ENCODE results near the gene MTG2.

MTG2 gene

DNA sequence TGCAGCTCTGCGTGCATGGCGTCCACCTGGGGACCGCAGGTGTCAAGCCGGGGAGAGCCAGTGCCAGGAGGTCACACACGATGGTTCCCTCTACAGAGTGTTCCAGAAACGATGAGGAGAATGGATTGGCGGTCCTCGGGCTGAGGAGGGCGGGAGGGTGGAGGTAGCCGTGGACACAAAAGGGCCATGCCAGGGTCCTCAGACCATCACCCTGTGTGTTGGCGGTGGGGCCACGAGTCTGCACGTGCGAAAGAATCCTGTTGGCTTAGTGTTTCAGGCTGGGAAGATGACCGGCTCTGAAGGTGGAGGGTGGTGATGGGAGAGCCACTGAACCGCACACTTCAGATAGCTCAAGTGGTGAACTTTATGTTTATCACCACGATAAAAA lies 23.6 kb downstream of the MTG2 start:
- DNase-seq (ENCODE audit: low spot score) = no peak

- no peak for DNase-seq (ENCODE audit: low spot score)
These were observed 25.4 kb downstream of the MTG2 start for GRCh38 chr20:62208061-62208794.

DNA sequence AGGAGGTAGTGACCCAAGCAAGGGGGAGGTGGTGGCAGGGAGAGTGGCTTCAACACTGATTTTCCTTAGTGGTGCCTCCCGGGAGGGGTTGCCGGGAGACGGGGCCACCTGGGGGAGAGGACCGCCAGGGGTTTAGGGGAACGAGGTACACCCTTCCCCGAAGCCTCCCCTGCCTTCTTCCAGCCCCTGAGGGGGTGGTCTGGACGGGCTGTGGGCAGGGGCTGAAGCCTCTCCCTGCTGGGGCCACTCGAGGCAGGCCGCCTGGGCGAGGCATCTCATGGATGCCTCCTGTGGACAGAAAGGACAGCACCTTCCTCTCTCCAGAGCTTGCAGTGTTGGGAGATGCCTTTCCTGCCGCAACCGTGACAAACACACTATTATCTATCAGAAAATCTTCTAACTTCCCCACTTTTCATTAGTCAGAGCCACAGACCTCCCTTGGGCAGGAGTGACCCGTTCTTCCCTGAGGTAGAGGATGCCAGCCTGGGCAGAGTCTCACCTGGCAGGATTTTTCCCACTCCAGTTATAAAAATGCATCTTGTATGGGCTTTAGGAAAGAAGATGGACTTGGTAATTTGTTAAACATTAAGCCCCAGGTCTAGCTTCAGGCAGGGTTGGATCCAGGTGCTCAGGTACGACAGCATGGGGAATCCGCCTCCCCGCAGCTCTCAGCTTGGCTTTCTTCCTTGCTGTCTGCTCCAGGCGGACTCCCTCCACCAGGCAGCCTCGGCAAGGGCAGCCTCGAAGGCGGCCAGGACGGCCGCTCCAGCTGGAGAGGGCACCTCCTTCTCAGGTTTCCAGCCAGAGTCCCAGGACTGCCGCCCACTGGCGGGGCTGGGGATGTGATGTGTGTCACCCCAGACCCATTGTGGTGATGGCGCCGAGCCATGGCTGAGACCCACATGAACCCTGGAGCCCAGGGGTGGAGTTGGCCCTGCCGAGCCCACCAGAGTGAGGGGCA lies 26.2 kb downstream of the MTG2 start:
- DNase-seq (ENCODE audit: low spot score) = no peak

- no peak for DNase-seq (ENCODE audit: low spot score)
These were observed 27.1 kb downstream of the MTG2 start for GRCh38 chr20:62209850-62210495.

DNA sequence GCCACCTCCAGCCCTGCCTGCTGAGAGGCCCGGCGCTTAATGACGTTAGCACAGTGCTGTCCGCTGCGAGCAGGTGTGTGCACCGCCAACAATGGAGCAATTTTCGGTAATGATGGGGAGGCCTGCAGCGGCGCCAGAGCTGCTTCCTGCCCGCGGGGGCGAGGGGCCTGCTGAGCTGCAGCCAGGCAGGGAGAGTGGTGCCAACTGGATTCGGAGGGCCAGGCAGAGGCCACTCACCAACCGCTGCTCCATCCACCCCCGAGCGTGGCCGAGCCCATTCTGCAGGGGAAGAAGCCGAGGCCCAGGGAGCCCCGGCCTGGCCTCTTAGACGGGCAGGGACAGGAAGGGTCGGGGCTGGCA lies 27.6 kb downstream of the MTG2 start:
- no peak for DNase-seq (ENCODE audit: low spot score)

DNA sequence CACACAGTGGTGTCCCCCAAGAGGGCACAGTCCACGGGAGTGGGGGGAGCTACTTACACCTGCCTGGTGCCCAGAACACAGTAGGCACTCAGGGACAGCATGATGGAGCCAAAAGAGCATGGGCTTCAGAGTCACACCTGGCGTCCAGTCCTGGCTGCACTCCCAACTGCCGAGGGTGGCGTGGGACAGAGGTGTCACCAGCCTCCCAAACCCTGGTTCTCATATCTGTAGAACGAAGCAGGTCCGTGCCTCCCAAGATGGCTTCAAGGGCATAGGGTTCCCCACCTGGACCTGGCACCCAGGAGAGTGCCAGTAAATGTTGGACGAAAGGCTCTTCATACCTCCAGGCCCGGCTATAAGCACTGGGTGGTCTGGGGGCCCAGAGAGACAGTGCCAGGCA lies 28.4 kb downstream of the MTG2 start:
- no peak for DNase-seq (ENCODE audit: low spot score)

GRCh38 chr20:62211769-62212288 lies 29.0 kb downstream of the MTG2 start:
- DNase-seq (ENCODE audit: low spot score) = no peak

DNA sequence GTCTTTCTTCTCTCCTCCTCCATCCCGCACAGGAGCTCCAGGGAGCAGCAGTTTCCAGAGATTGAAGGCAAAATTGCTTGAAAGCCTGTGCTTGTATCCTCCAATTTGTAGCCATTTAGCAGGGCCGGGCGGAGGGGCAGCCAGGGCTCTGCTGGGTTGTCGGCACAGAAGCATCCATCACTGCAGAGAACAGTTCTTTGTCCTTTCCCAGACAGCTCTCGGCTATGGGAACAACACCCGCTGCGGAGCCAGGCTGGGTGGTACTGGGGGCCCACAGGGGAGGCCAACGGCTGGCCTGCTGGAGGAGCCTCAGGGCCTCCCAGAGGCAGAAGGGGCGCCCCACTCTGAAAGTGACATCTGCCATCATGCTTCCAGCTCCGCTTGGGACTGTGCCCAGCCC lies 29.5 kb downstream of the MTG2 start:
- DNase-seq (ENCODE audit: low spot score) = no peak

GRCh38 chr20:62214067-62214466 lies 31.2 kb downstream of the MTG2 start:
- no peak for DNase-seq (ENCODE audit: low spot score)

DNA sequence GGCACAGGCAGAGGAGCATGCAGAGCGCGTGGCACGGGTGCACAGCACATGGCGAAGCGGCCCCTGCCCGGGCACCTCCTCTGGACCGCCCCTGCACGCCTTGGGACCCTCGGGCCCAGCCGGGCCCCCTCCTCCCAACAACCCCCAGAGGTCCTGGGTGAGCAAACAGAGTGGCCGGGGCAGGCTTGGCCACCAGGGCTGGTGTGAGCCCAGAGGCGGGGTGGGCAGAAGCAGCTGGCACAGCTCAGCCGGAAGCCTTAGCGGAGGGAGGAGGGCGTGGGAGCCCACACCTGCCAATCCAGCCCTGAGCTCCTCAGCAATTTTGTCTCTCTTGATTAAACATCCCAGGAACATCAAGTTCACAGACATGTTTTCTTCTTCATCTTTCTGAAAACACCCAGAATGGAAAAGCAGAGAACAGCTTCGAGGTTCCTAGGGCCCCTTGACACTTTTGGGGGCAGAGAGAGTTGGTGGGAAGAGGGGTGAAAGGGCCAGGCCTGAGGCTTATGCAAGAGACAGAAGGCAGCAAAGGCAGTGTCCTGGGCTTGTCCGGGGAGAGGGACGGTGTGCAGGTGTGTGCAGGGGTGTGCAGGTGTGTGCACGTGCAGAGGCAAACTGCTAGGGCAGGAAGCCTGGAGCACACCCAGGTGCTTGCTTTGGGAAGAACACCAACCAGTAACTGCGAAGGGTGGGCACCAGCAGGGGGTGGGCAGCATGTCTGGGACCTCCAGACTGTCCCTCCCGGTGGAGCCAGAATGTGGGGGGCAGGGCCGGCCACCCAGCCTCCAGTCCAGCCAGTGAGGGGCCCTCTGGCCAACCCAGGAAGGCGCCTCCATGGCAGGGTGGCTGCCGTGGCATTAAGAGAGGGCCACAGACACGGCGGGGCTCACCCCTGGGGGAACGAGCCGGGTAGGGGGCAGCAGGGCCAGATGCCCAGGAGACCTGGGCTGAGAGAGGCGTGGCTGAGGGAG lies 32.5 kb downstream of the MTG2 start:
- no peak for DNase-seq (ENCODE audit: low spot score)

DNA sequence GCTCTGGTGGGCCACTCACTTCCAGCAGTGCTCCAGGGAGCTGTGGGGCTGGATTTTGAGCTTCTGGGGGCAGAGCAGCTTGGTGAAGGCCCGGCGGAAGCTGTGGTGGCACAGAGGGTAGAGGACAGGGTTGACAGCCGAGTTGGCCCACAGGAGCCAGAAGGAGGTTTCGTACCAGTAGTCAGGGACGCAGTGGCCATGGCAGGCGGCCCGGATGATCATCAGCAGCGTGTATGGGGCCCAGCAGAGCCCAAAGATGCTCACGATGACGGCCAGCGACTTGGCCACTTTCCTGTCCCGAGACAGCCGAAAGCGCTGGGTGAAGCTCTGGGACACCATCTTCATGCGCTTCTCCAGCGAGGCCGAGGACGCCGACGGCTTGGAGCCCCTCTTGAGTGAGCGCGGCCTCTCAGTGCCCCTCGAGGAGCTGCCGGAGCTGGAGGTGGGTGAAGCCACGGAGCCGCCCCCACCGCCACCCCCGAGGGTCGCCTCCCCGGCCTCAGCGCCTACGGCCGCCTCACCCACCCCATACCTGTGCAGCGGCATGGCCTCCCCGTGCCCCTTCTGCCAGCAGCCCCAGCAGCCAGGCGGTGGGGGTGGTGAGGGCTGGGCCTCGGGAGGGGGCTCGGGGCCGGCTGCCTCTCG lies 33.3 kb downstream of the MTG2 start:
- DNase-seq (ENCODE audit: low spot score) = no peak

DNA sequence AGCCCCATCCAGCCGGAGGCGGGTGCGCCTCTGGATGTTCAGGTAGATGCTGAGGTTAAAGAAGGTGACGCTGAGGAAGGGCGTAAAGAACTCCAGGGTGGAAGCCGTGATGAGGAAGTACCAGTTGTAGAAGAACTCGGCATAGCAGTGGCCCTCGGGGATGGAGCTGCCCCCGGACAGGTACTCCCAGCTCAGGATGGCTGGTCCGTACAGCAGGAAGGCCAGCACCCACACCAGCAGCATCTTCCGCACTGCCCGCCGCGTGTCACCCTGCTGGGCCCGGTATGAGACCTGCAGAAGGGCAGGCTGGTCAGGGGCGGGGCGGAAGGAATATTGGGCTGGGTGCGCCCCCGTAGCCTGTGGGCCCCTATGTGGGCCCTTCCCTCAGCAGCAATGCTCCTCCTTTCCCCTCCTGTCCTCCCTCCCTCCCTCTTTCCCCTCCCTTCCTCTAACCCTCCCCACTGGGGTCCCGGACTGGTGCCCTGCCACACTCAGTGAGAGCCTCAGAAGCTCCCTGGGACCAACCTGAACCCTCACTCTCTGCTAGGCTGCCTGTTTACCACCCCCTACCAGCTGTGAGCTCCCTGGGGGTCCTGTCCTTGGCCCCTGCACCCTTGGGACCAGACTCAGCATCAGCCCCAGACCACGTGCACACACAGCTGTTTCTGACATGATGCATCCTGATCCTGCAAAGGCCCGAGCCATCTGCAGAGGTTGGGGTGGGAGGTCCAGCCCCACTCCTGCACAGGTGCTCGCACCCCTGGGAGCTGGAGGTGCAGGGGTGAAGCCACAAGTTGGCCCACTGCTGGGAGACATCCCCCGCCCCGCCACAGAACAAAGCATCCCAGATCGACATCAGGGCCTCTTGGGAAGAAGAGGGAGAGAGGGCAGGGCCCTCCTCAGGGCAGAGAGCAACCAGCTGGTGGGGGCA lies 34.1 kb downstream of the MTG2 start:
- no peak for DNase-seq (ENCODE audit: low spot score)

- DNase-seq (ENCODE audit: low spot score) = no peak
These were observed 35.3 kb downstream of the MTG2 start for GRCh38 chr20:62217913-62218773.

- no peak for DNase-seq (ENCODE audit: low spot score)
These were observed 36.5 kb downstream of the MTG2 start for GRCh38 chr20:62219101-62219991.

DNA sequence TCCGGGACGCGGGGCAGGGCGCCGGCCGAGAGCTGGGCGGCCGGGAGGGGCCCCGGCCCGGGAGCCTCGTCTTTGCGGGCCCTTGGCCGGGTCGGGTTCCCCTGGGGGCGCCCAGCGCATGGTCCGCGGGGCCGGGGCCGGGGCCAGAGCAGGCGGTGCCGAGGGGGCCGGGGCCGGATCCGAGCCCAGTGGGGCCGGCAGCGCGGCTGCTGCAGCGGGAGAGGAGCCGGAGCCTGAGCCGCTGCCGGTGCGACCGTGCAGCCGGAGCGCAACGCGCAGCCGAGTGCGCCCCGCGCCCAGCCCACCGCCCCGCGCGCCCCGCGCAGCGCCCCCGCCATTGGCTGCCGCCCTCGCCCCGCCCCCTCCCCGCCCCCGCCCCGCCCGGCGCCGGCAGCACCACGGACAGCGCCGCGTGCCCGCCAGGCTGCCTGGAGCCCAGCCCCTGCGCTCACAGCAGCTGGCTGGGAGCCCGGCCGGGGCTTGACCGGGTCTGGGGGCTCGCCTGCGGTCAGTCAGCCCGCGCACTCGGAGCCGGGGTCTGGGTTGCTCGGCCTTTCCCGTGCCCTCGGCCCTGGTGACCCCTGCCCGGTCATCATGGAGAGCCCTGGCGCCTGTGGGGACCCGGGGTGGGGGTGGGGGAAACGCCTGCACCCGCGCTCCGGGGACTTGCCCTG lies 37.3 kb downstream of the MTG2 start, which contains the start of gene HRH3:
Gene HRH3 (minus strand): TSS at position 287 of the 674 bp plus-strand sequence. CDS start 308 bp downstream, outside the sequence.
- DNase-seq (ENCODE audit: low spot score) = peak; percentile 11

DNA sequence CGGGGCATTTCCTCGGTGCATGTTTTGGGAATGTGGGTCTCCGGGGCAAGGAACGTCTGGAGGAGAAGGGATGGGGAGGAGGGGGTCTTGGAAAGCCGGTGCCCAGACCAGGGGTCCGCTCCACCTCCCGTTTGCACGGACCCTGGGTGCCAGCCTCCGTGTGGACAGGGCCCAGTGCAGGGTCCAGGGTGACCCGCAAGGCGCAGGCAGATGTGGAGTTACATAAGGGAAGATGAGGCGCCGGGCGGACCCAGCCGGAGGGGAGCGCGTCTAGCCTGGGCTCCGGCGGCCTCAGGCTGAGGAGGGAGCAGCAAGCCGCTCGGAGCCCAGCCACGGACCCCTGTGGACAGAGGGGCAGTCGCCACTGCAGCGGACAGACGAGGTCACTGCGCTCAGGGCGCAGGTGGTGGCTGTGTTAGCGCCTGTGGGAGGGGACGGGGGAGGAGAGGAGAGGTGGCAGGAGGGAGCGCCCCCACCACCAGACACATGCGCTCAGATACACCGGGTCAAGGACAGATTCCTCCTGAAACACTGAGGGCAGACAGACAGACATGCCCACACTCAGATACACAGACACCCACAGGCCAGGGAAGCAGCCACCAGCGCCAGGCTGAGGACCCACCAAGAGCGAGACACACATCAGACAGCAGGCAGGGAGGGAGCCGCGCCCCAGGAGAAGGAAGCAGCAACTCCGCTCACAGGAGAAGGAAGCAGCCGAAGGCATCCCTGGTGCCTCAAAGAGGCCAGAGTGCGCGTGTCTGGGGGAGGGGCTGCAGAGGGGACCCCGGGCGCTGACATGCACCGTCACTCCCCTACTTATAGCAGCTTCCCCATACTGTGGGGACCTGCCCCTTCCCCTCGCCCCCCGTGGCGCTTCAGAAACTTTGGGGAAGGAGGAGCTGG lies 38.1 kb downstream of the MTG2 start:
- no peak for DNase-seq (ENCODE audit: low spot score)

All from CD4-positive, alpha-beta T cell treated with Interleukin-6 at 100 ng/mL for 8 hours (primary cell).